Activated CD4-positive, alpha-beta T cell treated with anti-CD3 and anti-CD28 coated beads for 48 hours (primary cell): Measurements from ENCODE around the gene CCNA2.

Source experiments
- DNase-seq: peaks from one replicate; pipeline ENCODE4 v3.0.0-alpha.2; 2020

CCNA2 gene

DNA sequence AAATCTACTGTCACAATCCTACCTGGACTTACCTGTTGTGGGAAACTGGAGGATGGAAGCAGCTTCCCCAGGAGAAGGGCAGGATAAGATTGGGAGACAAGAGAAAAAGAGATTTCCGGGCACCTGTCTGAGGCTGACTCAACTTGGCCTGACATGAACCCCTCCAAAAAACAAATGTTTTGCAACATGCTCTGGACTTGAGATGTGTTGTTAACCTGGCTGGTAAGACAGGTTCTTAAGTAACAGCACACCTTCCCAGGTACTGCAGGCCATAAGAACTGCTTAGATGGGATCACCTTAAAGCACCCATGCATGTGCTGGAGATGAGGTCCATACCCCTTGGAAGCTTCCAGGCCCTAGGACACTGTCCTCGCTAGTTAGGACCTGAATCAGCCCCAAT is 54.3 kb downstream of the CCNA2 start:
- DNase-seq, result no peak

DNA sequence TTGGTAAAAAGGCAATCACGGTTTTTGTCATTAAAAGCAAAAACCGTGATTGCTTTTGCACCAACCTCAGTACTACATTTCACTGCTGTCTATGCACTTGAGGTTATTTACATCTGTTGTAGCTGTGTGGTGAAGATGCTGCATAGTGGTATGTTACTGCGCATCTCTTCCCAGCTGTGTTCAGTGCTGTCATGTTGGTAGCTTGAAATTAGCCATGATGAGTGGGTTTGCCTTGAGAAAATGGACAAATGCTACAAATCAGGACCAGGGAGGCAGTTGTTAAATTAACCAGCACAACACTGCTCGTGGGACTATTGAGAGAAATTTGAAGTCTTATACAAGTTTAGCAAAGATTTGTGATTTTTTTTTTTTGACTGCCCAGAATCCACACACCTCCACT is 56.5 kb downstream of the CCNA2 start:
- DNase-seq, result no peak
